Astrocyte of the cerebellum (primary cell): ENCODE measurements around the gene GNGT2.

Source experiments
- DNase-seq: peaks from one replicate; pipeline ENCODE4 v3.0.0-alpha.2; 2011; ENCODE audit warnings: low read depth
- H3K4me3 ChIP-seq: 2 replicates; pipeline ENCODE4 v1.5.1; 2011; ENCODE audit warnings: mild to moderate bottlenecking, low read depth, low read length, moderate library complexity
- in situ Hi-C: cut with HindIII; loops from 2 replicates; pipeline ENCODE4 v1.10.0; 2017; ENCODE audit warnings: low sequenced_read_pairs
- TF ChIP-seq, protein P1 (sequence below): IDR thresholded peaks from 2 replicates; pipeline ENCODE4 v1.5.1; 2012; ENCODE audit warnings: low read length, low read depth, moderate library complexity, mild to moderate bottlenecking; ENCODE audit errors: missing control alignments

GNGT2 gene

GRCh38 chr17:49230636-49231562, 20.5 kb upstream of the GNGT2 start, which contains the start of gene PHOSPHO1:
Gene PHOSPHO1, minus strand, starts transcription at chr17:49230787. Its CDS starts 4,096 bp downstream, at chr17:49226691.
- in situ Hi-C loops = no loop called here
- DNase-seq = peak; percentile 55
- TF ChIP-seq, protein P1, sequence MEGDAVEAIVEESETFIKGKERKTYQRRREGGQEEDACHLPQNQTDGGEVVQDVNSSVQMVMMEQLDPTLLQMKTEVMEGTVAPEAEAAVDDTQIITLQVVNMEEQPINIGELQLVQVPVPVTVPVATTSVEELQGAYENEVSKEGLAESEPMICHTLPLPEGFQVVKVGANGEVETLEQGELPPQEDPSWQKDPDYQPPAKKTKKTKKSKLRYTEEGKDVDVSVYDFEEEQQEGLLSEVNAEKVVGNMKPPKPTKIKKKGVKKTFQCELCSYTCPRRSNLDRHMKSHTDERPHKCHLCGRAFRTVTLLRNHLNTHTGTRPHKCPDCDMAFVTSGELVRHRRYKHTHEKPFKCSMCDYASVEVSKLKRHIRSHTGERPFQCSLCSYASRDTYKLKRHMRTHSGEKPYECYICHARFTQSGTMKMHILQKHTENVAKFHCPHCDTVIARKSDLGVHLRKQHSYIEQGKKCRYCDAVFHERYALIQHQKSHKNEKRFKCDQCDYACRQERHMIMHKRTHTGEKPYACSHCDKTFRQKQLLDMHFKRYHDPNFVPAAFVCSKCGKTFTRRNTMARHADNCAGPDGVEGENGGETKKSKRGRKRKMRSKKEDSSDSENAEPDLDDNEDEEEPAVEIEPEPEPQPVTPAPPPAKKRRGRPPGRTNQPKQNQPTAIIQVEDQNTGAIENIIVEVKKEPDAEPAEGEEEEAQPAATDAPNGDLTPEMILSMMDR = no peak
- peak within 1 kb of the TSS; percentile 69 for H3K4me3 ChIP-seq

DNA sequence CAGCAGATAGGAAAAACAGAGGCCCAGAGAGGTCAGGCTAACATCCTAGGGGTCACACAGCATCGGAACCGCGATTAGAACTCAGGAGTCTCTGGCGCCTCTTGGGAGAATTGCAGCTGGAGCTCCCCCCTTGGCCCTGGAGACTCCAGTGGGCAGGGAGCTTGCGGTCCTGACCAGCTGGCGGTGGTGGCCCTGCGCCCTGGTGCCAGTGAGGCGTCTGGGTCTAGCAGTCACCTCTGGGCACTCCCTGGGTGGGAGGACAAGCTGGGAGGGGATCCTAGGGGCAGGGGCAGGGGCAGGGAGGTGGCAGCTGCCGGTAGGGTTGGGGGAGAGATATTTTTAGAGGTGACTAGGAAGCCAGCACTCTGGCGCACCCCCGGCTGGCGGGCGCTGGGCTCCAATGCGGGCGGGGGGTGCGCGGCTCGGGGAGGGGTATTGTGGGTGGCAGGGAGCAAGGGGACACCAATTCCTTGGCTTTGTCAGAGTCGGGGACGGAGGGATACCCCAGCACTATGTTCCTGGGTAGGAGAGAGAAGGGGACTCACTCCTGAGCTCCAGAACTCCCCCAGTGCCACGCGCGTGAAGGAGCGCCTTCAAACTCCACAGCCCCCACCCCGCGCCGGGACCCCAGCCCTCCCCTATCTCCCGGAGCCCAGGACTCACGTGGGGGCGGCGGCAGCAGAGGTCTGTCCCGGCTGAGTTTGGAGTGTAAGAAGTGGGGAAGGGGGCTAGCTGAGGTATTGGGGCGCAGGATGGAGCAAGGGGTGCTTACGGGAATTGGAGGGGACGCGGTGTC, 19.6 kb upstream of the GNGT2 start:
- H3K4me3 ChIP-seq = peak overlapping the region; percentile 69
- in situ Hi-C loops = loop anchor here (5.0 kb wide), 1 partner anchor 57 kb away; no protein-coding TSS in a partner anchor
- no peak for DNase-seq
- TF ChIP-seq, protein P1 = no peak

DNA sequence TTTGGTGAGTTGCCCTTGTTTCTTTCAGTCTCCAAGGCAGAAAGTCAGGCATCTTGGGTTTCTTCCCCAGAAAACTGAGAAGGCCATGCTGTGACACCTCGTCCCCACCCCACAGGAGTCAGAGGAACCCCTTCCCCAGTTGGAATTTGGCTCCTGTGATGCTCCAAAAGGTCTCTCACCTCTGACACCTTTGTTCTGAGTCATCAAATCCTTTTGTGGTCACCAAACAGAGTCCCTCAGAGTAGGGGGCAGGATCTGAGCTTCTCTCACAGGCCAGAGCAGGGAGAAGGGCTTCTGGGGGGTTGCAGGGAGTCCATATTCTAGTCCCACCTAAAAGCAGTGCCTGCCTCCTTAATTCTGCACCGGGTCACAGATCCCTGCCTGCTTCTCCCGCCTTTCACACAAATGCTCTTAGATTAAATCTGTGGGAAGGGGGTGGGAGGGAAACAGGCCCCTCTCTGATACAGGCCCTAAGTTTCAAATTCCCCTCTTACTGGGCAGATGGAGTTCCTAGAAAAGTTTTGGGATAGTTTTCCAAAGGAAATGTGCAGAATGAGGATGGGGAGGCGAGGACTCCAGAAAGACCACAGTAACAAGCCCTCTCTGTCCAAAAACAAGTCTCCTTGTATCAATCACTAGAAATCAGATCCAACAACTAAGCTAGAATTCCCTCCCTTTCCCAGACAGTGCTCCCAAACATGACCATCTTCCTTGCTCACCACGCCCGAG, 18.9 kb upstream of the GNGT2 start:
- H3K4me3 ChIP-seq = no peak overlapping the region
- no peak for DNase-seq
- TF ChIP-seq, protein P1 = no peak
- in situ Hi-C loops = loop anchor here (5.0 kb wide), 1 partner anchor 58 kb away; no protein-coding TSS in a partner anchor

GRCh38 chr17:49227436-49228261, 17.3 kb upstream of the GNGT2 start:
- in situ Hi-C loops = loop anchor here (5.0 kb wide), 1 partner anchor 60 kb away; no protein-coding TSS in a partner anchor
- H3K4me3 ChIP-seq = no peak overlapping the region
- TF ChIP-seq, protein P1 = peak; percentile 87

GRCh38 chr17:49226771-49227435, 16.5 kb upstream of the GNGT2 start:
- in situ Hi-C loops = loop anchor here (5.0 kb wide), 1 partner anchor 60 kb away; no protein-coding TSS in a partner anchor
- H3K4me3 ChIP-seq = no peak overlapping the region
- TF ChIP-seq, protein P1 = no peak
- no peak for DNase-seq

More at GRCh38 chr17:49227436-49228261, 17.3 kb upstream of the GNGT2 start:
- peak; percentile 22 for DNase-seq
